Measurements from ENCODE around the gene ACER3.
"Not testable (repeated sequence)": the region's sequence is repeated elsewhere in the genome, so short reads cannot be mapped to it uniquely, and the experiment has no call there.

Gene ACER3

GRCh38 chr11:76836613-76837291, 24.0 kb upstream of the ACER3 start:
- DNase-seq (ENCODE audit: low read depth), result no peak

GRCh38 chr11:76837696-76838677, 22.7 kb upstream of the ACER3 start:
- no peak for DNase-seq (ENCODE audit: low read depth)

GRCh38 chr11:76838678-76839068, 22.0 kb upstream of the ACER3 start:
- DNase-seq (ENCODE audit: low read depth), result peak; percentile 55

GRCh38 chr11:76839311-76839710, 21.4 kb upstream of the ACER3 start:
- no peak for DNase-seq (ENCODE audit: low read depth)

GRCh38 chr11:76841923-76842452, 18.7 kb upstream of the ACER3 start:
- no peak for DNase-seq (ENCODE audit: low read depth)

- no peak for DNase-seq (ENCODE audit: low read depth)
These were observed 16.8 kb upstream of the ACER3 start for GRCh38 chr11:76843907-76844306.

- no peak for DNase-seq (ENCODE audit: low read depth)
These were observed 16.2 kb upstream of the ACER3 start for GRCh38 chr11:76844511-76844910.

GRCh38 chr11:76845069-76845468, 15.6 kb upstream of the ACER3 start:
- DNase-seq (ENCODE audit: low read depth), result no peak

- no peak for DNase-seq (ENCODE audit: low read depth)
These were observed 14.3 kb upstream of the ACER3 start for GRCh38 chr11:76846441-76846840.

GRCh38 chr11:76849376-76849775, 11.3 kb upstream of the ACER3 start:
- no peak for DNase-seq (ENCODE audit: low read depth)

GRCh38 chr11:76850130-76850529, 10.6 kb upstream of the ACER3 start:
- no peak for DNase-seq (ENCODE audit: low read depth)

GRCh38 chr11:76850815-76851214, 9.9 kb upstream of the ACER3 start:
- no peak for DNase-seq (ENCODE audit: low read depth)

GRCh38 chr11:76854709-76855108, 6.0 kb upstream of the ACER3 start:
- DNase-seq (ENCODE audit: low read depth), result no peak

GRCh38 chr11:76855670-76856069, 5.0 kb upstream of the ACER3 start:
- not testable (repeated sequence) for DNase-seq (ENCODE audit: low read depth)

- no peak for DNase-seq (ENCODE audit: low read depth)
These were observed 4.6 kb upstream of the ACER3 start for GRCh38 chr11:76856106-76856505.

GRCh38 chr11:76856571-76856970, 4.1 kb upstream of the ACER3 start:
- DNase-seq (ENCODE audit: low read depth), result no peak

- DNase-seq (ENCODE audit: low read depth), result no peak
These were observed 2.8 kb upstream of the ACER3 start for GRCh38 chr11:76857781-76858410.

- DNase-seq (ENCODE audit: low read depth), result no peak
These were observed 950 bp upstream of the ACER3 start for GRCh38 chr11:76859708-76860227.

- no peak for DNase-seq (ENCODE audit: low read depth)
These were observed 804 bp downstream of the ACER3 start for GRCh38 chr11:76861490-76861953.

- DNase-seq (ENCODE audit: low read depth), result not testable (repeated sequence)
These were observed 2.1 kb downstream of the ACER3 start for GRCh38 chr11:76862794-76863193.

GRCh38 chr11:76863196-76863777, 2.6 kb downstream of the ACER3 start:
- DNase-seq (ENCODE audit: low read depth), result no peak
